HG03457 (cell line): ENCODE data around the gene PPP2R5B.

Experiments used
- ATAC-seq: cut with Tn5 transposase; IDR thresholded peaks from one replicate; pipeline ENCODE4 v1.9.1; 2021; ENCODE audit warnings: moderate number of reproducible peaks; ENCODE audit not compliant: unreplicated experiment

Gene PPP2R5B

DNA sequence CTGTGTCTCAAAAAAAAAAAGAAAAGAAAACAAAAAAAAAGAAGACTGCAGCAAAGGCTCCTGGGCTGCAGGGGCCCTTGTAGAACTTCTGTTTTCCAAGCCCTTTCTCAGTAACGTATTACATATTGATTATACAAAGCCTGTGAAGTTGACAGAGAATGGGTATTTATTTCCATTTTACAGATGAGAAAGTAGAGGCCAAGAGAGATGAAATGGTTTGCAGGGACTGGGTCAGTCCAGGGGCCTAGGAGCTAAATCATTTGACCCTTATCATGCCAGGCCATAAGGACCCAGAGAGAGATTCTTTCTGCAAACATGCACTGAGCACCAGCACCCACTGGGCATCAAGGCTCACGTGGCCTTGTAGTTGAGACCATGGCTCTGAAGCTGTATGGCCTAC lies 4.5 kb downstream of the PPP2R5B start:
- ATAC-seq, result no peak

DNA sequence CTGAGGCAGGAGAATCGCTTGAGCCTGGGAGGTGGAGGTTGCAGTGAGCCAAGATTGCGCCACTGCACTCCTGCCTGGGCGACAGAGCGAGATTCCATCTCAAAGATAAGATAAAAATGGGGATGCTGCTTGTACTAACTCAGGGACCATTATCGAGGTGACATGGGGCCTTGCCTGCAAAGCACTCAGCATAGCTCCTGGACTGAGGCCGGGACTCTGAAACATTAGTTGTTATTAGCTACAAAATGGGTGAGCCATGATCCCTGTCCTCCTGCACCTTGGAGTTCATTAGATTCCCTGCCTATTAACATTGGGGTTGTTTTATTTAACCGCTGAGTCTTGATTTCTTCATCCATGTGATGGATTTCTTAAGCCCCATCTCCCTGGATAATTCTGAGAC lies 5.1 kb downstream of the PPP2R5B start:
- no peak for ATAC-seq

- ATAC-seq, result no peak
These were observed 5.9 kb downstream of the PPP2R5B start for GRCh38 chr11:64930340-64930739.

- ATAC-seq, result no peak
These were observed 6.8 kb downstream of the PPP2R5B start for GRCh38 chr11:64931290-64931689.

- no peak for ATAC-seq
These were observed 7.8 kb downstream of the PPP2R5B start for GRCh38 chr11:64932324-64932723.

GRCh38 chr11:64933213-64933934 lies 8.9 kb downstream of the PPP2R5B start:
- no peak for ATAC-seq

DNA sequence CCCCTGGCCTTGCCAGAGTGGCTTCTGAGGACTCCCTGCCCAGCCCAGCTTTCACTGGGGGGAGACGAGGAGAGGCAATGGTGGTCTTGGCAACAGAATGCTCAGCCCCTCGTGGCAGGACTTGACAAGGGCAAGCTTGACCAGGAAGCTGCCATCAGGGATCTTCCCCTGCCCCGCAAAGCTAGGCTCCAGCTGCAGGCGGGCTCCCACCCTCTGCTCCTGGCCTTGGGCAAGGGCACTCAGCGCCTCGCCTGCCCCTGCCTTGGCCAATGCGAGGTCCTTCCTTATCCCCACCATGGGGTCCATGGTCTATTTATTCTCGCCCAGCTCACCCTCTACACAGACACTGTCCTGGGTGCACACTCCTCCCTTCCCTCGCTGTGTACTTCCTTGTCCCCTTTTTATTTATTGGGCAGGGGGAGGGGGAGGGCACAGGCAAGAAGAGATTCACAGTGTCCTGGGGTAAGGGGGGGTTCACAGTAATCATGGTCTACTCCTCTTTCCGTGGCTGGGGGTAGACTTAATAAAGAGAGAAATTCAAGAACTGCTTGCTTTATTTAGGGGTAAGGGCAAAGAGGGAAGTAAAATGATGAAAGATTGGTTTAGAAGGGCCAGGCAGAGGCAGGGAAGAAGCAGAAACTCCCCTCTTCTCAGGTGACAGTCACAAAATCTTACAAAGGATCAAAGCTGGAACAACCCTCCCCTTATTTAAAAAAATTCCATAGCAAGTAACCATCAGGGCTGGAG lies 9.6 kb downstream of the PPP2R5B start:
- ATAC-seq, result no peak

DNA sequence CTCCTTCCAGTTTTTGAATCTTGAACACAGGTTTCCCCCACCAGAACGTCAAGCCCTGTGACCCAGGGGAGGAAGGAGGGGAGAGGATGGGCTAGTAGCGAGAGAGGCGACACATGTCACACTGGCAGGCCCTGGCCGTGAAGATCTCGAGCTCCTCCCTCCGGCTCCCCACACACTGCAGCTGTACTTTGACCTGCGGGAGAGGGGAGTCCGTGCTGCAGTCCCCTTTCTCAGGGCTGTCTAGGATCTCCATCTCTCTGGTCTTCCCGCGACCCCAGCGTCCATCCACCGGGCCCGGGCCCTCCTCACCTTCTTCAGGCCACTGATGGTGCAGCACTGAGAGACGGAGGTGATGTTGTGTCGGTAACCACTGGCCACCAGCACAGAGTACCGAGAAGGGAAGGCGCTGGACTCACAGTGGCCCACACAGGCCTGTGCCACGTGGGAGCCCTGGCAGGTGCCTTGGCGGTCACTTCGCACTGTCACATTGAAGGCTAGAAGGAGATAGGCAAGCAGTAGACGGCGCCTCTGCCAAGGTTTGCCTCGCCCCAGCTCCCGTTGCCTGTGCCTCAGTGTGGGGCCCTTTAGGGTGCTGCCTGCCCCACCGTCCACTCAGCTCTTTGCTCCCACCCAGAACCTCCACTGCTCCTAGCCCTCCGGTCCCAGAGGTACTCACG lies 10.3 kb downstream of the PPP2R5B start:
- no peak for ATAC-seq

GRCh38 chr11:64935359-64936081 lies 11.0 kb downstream of the PPP2R5B start, which contains the start of gene GPHA2:
TSS of gene GPHA2 (minus strand) at chr11:64935893. CDS start at chr11:64935460, 433 bp downstream.
- no peak for ATAC-seq

- ATAC-seq, result no peak
These were observed 12.1 kb downstream of the PPP2R5B start for GRCh38 chr11:64936539-64936938.

DNA sequence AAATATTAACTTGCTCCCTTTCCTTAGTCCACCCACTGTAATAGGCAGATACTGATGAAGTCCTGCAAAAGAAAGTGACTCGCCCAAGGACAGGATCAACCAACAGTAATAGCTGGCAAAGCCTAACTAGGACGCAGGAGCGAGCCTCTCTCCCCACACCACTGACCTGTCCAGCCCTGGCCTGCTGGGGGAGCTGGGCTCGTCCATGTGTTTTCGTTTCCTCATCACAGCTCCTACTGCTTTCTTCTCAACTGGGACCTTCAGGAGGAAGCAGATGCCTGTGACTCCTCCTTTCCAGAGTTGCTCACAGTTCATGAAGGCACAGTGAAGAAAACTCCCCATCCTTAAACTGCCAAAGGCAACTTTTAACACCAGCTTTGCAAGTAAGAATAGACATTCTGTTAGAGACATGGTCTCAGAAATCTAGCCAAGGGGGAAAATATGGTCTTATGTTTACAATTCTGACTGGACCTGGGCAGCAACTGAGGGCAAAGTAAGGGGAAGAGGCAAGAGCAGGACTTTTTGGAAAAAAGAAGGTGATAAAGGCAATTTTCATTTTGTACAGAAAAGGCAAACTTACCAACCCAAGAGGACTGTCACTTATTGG lies 22.8 kb downstream of the PPP2R5B start:
- no peak for ATAC-seq

- no peak for ATAC-seq
These were observed 27.0 kb downstream of the PPP2R5B start for GRCh38 chr11:64951529-64951928.

DNA sequence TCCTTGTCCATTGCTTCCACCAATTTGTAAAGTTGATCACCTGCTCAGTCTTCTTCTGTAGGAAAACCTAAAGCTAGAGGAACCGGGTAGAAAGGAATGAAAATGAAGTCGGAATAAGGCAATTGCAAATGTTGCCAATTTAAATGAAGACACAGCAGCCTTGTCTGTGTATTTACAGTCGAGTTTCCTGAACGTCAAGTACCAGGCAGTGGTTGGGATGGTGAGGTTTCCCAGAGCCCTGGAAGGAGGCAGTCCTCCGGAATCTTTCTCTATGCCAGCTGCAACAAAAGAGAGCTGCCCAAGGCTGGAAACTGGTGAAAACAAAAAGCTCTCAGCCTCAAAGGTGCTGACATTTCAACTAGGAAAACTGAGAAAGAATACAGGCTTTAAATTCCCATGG lies 29.7 kb downstream of the PPP2R5B start:
- no peak for ATAC-seq

GRCh38 chr11:64959498-64959897 lies 35.0 kb downstream of the PPP2R5B start:
- no peak for ATAC-seq

- ATAC-seq, result no peak
These were observed 36.2 kb downstream of the PPP2R5B start for GRCh38 chr11:64960719-64961118.

DNA sequence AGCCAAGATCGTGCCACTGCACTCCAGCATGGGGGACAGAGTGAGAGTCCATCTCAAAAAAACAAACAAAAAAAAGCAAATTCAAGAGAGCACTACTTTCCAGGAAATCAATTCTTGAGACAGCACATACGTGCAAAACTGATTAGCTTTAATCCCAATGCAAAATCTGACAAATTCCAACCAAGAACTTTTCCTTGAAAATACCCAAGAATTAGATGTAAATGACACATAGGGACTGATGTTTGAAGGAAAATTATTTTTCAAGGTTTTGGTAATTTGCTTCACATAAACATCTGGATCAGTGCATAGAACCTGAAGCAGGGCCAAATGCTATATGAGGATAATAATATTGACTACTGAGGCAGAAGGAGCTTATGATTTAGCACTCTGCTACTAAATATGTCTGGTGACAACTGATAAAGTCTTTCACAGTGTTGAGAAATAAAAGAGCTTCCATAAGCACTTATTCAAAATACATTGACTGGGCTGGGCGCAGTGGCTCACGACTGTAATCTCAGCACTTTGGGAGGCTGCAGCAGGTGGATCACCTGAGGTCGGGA lies 38.7 kb downstream of the PPP2R5B start:
- ATAC-seq, result no peak

- no peak for ATAC-seq
These were observed 42.9 kb downstream of the PPP2R5B start for GRCh38 chr11:64967375-64967774.

- no peak for ATAC-seq
These were observed 44.7 kb downstream of the PPP2R5B start for GRCh38 chr11:64969209-64969608.

DNA sequence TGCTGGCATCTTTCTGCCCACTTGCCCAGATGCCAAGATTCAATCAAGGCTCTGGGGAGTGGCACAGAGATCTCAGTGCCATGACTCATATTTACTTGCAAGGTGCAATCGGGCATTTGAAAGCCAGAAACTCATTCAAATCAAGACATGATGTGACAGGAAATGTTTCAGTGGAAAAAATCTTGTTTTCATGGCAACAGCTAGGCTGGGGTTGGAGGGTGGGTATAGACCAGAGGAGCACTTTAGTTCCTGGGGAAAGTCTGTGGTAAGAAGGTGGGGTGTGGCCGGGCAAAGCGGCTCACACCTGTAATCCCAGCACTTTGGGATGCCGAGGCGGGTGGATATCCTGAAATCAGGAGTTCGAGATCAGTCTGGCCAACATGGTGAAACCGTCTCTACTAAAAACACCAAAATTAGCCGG lies 46.3 kb downstream of the PPP2R5B start:
- no peak for ATAC-seq
